Uterus (tissue), 4 donors: ENCODE results near the gene SCG5. TPM values are rescaled to one million over a fixed set of nuclear protein-coding genes. Genes with fewer than 3 reads are reported as not detected.

Experiments
- DNase-seq, 2 donors: peaks; one replicate each; pipeline ENCODE4 v3.0.0-alpha.2; 2019 to 2020
- H3K27ac ChIP-seq, 2 donors: fragments of 200-600 bp; sonication (generic); 1 replicate in 1 of 2; 2 replicates in 1 of 2; pipeline ENCODE4 v1.5.1; 2016 to 2018
- H3K27me3 ChIP-seq, 2 donors: fragments of 200-600 bp; sonication (generic); one replicate each; pipeline ENCODE4 v1.5.1; 2018 to 2019; ENCODE audit warnings: control low read depth in 1 of 2
- H3K36me3 ChIP-seq, 2 donors: fragments of 200-600 bp; sonication (generic); one replicate each; pipeline ENCODE4 v1.5.1; 2019; ENCODE audit warnings: control low read depth in 1 of 2
- H3K4me1 ChIP-seq, 2 donors: fragments of 200-600 bp; sonication (generic); one replicate each; pipeline ENCODE4 v1.5.1; 2018 to 2019; ENCODE audit warnings: control low read depth in 1 of 2
- H3K4me3 ChIP-seq, 2 donors: fragments of 200-600 bp; sonication (generic); 1 replicate in 1 of 2; 2 replicates in 1 of 2; pipeline ENCODE4 v1.5.1; 2018 to 2019; ENCODE audit warnings: mild to moderate bottlenecking in 1 of 2
- H3K9me3 ChIP-seq, 2 donors: fragments of 200-600 bp; sonication (generic); one replicate each; pipeline ENCODE4 v1.5.1; 2019; ENCODE audit warnings: control low read depth in 1 of 2
- CTCF ChIP-seq, 4 experiments: fragments of 200-600 bp in 2 of 4; fragments of 450-650 bp in 2 of 4; sonication (generic) in 2 of 4; IDR thresholded peaks; one replicate each; pipeline ENCODE4 v1.5.1; 2016 to 2019; ENCODE audit warnings: antibody characterized with exemption in 4 of 4, mild to moderate bottlenecking in 2 of 4, moderate library complexity in 1 of 4
- POLR2A ChIP-seq, 2 donors: fragments of 450-650 bp; IDR thresholded peaks; one replicate each; pipeline ENCODE4 v1.6.1; 2016; ENCODE audit warnings: antibody characterized with exemption in 2 of 2, mild to moderate bottlenecking in 1 of 2, moderate library complexity in 1 of 2
- intact Hi-C: fragments of 100-400 bp; cut with DNase I; formaldehyde crosslinking; loops from one replicate; pipeline ENCODE4 v1.15.1; 2023; ENCODE audit warnings: low total_unique reads
- total RNA-seq, 4 donors: library from RNA; depleted of rRNA in 3 of 4; stranded (reverse); fragments of >200 nt in 3 of 4; gene quantifications; one replicate each; pipeline versions ENCODE4 v1.1.0 to v1.2.4, GENCODE V29; 2014 to 2023
- donor health status: DM: yes; HTN: yes; CAD: no.

The SCG5 gene
- total RNA-seq, 4 donors from 2014 or later, result 1.4 to 42.2 TPM; not detected in 2

DNA sequence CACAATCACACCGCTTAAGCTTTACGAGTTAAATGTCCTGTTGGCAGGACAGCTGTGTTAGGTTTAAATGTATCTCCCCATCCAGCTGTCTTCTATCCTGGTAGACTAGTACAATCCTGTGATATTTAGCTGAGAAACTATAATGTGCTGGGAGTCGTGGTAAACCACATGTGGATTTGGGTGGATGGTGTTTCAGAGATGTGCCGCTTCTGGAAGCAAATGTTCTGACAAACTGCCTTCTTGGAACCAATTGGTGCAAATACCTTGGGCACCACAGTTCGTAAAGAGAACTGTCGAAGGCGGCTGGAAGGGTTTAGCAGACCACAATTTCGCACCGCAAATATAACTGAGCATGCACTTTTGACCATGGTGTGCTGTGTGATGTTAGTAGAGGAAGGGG, 15.0 kb downstream of the SCG5 start:
- no peaks in the 10 kb centered on the region for H3K4me1 ChIP-seq
- no peak overlapping the region for H3K4me3 ChIP-seq
- DNase-seq, result no peak
- no peaks in the 10 kb centered on the region for H3K9me3 ChIP-seq
- H3K27me3 ChIP-seq, result no peaks in the 10 kb centered on the region
- no peak for TF ChIP-seq POLR2A (IDR thresholded peaks at IDR 0.05)
- no peak for TF ChIP-seq CTCF (IDR thresholded peaks at IDR 0.05)
- H3K27ac ChIP-seq, result no peak overlapping the region
- no peaks in the 10 kb centered on the region for H3K36me3 ChIP-seq
- intact Hi-C loops, result no loop called here

GRCh38 chr15:32657198-32657883, 15.8 kb downstream of the SCG5 start:
- intact Hi-C loops, result no loop called here
- no peak overlapping the region for H3K4me3 ChIP-seq
- no peak for TF ChIP-seq POLR2A (IDR thresholded peaks at IDR 0.05)
- TF ChIP-seq CTCF (IDR thresholded peaks at IDR 0.05), result no peak
- H3K9me3 ChIP-seq, result no peaks in the 10 kb centered on the region
- H3K27me3 ChIP-seq, result no peaks in the 10 kb centered on the region
- H3K4me1 ChIP-seq, result no peaks in the 10 kb centered on the region
- no peak overlapping the region for H3K27ac ChIP-seq
- no peak for DNase-seq
- no peaks in the 10 kb centered on the region for H3K36me3 ChIP-seq

DNA sequence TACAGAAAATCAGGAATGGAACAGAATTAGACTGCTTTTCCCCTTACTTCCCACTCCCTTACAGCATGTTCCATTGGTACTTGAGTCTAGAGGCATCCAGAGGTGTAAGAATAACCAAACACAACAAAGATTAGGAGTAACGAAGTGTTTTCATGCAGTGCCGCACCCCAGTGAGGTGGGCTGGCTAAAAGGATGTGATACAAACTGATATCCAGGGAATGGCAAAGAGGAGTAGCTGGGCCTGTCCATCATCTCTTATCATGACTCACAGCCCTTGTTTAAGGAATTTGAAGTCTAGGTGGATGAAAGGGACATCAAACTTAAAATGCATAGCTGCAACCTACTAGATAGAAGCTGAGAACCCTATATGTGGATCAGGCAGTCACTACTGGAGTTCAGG, 16.4 kb downstream of the SCG5 start:
- Histone ChIP-seq H3K27ac (no peak overlapping the region), H3K4me1 (no peaks in the 10 kb centered on the region), H3K36me3 (no peaks in the 10 kb centered on the region), H3K4me3 (no peak overlapping the region), H3K27me3 (no peaks in the 10 kb centered on the region), H3K9me3 (no peaks in the 10 kb centered on the region)
- intact Hi-C loops, result no loop called here
- DNase-seq, result no peak
- TF ChIP-seq POLR2A (IDR thresholded peaks at IDR 0.05) (no peak), CTCF (IDR thresholded peaks at IDR 0.05) (no peak)

DNA sequence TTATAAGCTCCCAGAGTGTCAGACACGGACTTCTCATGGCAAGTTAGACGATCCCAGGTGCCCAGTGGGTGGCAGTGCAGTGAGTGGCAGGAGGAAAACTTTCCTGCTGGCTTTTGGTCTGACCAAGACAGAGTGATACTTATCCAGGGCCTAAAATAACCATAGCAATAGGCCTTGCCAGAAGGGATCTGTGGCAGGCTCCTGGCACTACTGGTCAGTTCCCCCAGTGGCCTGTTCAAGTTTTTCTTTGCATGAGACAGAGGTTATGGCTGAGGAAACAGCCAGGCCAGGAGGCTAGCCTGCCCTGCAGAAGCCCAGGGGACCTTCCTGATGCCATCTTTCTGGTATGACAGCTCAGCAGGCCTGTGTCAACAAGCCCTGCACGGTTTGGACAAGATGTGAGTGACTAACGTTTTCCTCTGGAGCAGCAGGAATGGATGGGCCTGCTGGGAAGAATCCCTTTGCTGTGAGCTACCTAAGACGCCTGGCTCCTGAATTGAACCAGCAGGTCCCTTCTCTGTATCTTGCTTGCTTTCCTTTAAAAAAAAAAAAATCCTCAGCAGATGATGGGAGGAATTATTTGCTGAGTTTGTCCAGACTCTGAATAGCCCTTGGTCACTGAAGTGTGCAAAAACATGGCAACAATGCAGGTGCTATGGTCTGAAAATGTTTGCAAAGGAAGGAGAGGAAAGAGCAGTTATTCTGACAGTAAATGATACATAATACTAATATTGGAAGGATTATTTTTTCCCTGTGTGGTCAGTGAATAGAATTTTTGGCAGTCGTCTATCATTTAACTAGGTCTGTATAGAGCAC, 18.0 kb downstream of the SCG5 start:
- no peaks in the 10 kb centered on the region for H3K4me1 ChIP-seq
- no peak for TF ChIP-seq CTCF (IDR thresholded peaks at IDR 0.05)
- TF ChIP-seq POLR2A (IDR thresholded peaks at IDR 0.05), result no peak
- no peaks in the 10 kb centered on the region for H3K36me3 ChIP-seq
- intact Hi-C loops, result loop anchor here (10.0 kb wide), 1 partner anchor 335 kb away; no protein-coding TSS in a partner anchor
- DNase-seq, result no peak
- H3K9me3 ChIP-seq, result no peaks in the 10 kb centered on the region
- H3K27ac ChIP-seq, result no peak overlapping the region
- H3K27me3 ChIP-seq, result no peaks in the 10 kb centered on the region
- no peak overlapping the region for H3K4me3 ChIP-seq

DNA sequence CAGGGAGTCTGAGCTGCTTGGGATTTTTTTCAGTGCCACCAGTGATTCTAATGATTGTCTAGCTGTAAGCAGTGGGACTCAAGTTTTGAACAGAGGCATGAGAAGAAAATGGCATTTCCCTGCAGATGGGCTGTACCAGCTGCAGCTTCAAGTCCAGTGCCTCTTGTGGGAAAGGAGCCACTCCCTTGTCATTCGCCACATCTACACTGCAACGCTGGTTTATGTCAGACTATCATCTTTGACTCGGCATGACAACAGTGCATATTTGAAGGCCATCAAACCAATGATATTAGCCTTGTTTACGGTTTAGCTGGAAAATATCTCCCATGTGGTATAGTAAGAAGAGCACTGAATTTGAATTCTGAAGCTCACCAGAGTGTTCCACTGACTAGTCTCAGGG, 22.2 kb downstream of the SCG5 start:
- DNase-seq, result no peak
- H3K27me3 ChIP-seq, result no peaks in the 10 kb centered on the region
- no peaks in the 10 kb centered on the region for H3K9me3 ChIP-seq
- TF ChIP-seq POLR2A (IDR thresholded peaks at IDR 0.05) (no peak), CTCF (IDR thresholded peaks at IDR 0.05) (no peak)
- no peaks in the 10 kb centered on the region for H3K4me1 ChIP-seq
- intact Hi-C loops, result loop anchor here (10.0 kb wide), 1 partner anchor 331 kb away; no protein-coding TSS in a partner anchor
- no peaks in the 10 kb centered on the region for H3K36me3 ChIP-seq
- no peak overlapping the region for H3K4me3 ChIP-seq
- no peak overlapping the region for H3K27ac ChIP-seq
